CD4-positive, alpha-beta T cell (primary cell): ENCODE results near the gene REN. TPM values are rescaled to one million over a fixed set of nuclear protein-coding genes. Genes with fewer than 3 reads are reported as not detected.

Source experiments
- ATAC-seq: fragments of 200-7000 bp; cut with Tn5 transposase; one replicate; pipeline ENCODE4 v1.10.0; 2022; ENCODE audit warnings: mild to moderate bottlenecking; ENCODE audit not compliant: poor library complexity
- CTCF ChIA-PET: fragments of 350-600 bp; sonication (Branson Sonifier 250); formaldehyde crosslinking; loops from one replicate; lab custom pipeline; 2021; ENCODE audit warnings: antibody characterized with exemption, inconsistent platforms; lab: Charles Lee
- POLR2A ChIA-PET: fragments of 350-600 bp; sonication (Branson Sonifier 250); formaldehyde crosslinking; loops from one replicate; lab custom pipeline; 2021; ENCODE audit warnings: antibody characterized with exemption, inconsistent platforms; lab: Charles Lee
- DNase-seq, 14 experiments: peaks; one replicate each; pipeline ENCODE4 v3.0.0-alpha.2; 2013 to 2020; ENCODE audit warnings: mixed read lengths in 2 of 14
- H3K27ac ChIP-seq, 2 donors: one replicate each; pipeline versions ENCODE4 v1.5.1 to v1.7.0; 2013; ENCODE audit warnings: low read length in 2 of 2, low read depth in 1 of 2, mild to moderate bottlenecking in 1 of 2
- H3K27me3 ChIP-seq, 2 experiments: 1 replicate in 1 of 2; 2 replicates in 1 of 2; pipeline versions ENCODE4 v1.6.1 to v1.7.0; 2013; ENCODE audit warnings: low read length in 2 of 2, control low read depth in 1 of 2, mild to moderate bottlenecking in 1 of 2, moderate library complexity in 1 of 2; ENCODE audit not compliant: insufficient read depth in 2 of 2, control insufficient read depth in 1 of 2
- H3K36me3 ChIP-seq: one replicate; pipeline ENCODE4 v1.6.1; 2013; ENCODE audit warnings: low read length, control low read depth; ENCODE audit not compliant: insufficient read depth
- H3K4me1 ChIP-seq: one replicate; pipeline ENCODE4 v1.6.1; 2013; ENCODE audit warnings: low read length, control low read depth; ENCODE audit not compliant: insufficient read depth
- H3K4me3 ChIP-seq: one replicate; pipeline ENCODE4 v1.5.1; 2013; ENCODE audit warnings: mild to moderate bottlenecking, low read length, moderate library complexity
- H3K9me3 ChIP-seq, 2 experiments: 1 replicate in 1 of 2; 2 replicates in 1 of 2; pipeline versions ENCODE4 v1.6.1 to v1.7.0; 2013; ENCODE audit warnings: low read length in 2 of 2, mild to moderate bottlenecking in 2 of 2, control low read depth in 1 of 2, moderate library complexity in 1 of 2; ENCODE audit not compliant: control insufficient read depth in 1 of 2, insufficient read depth in 1 of 2
- H3K27ac Mint-ChIP-seq: one replicate; pipeline ENCODE4 v1.8.0; 2020; ENCODE audit warnings: mixed read lengths
- H3K27me3 Mint-ChIP-seq: one replicate; pipeline ENCODE4 v1.8.0; 2021; ENCODE audit warnings: mixed read lengths
- H3K36me3 Mint-ChIP-seq: one replicate; pipeline ENCODE4 v1.8.0; 2021; ENCODE audit warnings: low read depth, mixed read lengths
- H3K4me1 Mint-ChIP-seq: one replicate; pipeline ENCODE4 v1.8.0; 2021; ENCODE audit warnings: low read depth, mixed read lengths
- H3K4me3 Mint-ChIP-seq: one replicate; pipeline ENCODE4 v1.8.0; 2020; ENCODE audit warnings: mild to moderate bottlenecking, mixed read lengths
- H3K9me3 Mint-ChIP-seq: one replicate; pipeline ENCODE4 v1.8.0; 2020; ENCODE audit warnings: mixed read lengths
- CTCF ChIP-seq: fragments of 200-600 bp; IDR thresholded peaks from one replicate; pipeline ENCODE4 v1.8.0; 2022; ENCODE audit warnings: antibody characterized with exemption, mild to moderate bottlenecking
- intact Hi-C, 2 experiments: fragments of 100-400 bp; cut with DNase I in 1 of 2; cut with micrococcal nuclease in 1 of 2; formaldehyde crosslinking; loops; one replicate each; pipeline versions ENCODE4 v1.15.1 to v1.9.0; 2023 to 2025; cut with DNase I, micrococcal nuclease
- total RNA-seq, 174 experiments: library from RNA in 2 of 174; stranded (reverse) in 2 of 174; gene quantifications; one replicate each; pipeline ENCODE4 v1.2.3 and lab custom pipeline; 2021 to 2026

Gene REN
- total RNA-seq, 2 experiments from 2014 or later = not detected

GRCh38 chr1:204202481-204202880 lies 36.3 kb upstream of the REN start:
- H3K4me3 ChIP-seq = no peak overlapping the region
- no peaks in the 10 kb centered on the region for H3K36me3 ChIP-seq
- H3K9me3 ChIP-seq = no peaks in the 10 kb centered on the region
- intact Hi-C loops = no loop called here
- no peak overlapping the region for H3K27ac ChIP-seq
- H3K4me1 ChIP-seq = peaks cover 7% of the 10 kb centered on the region
- Mint-ChIP-seq H3K4me3 (no peak overlapping the region), H3K27ac (no peak overlapping the region), H3K36me3 (no peaks in the 10 kb centered on the region), H3K4me1 (peaks cover 18% of the 10 kb centered on the region), H3K9me3 (no peaks in the 10 kb centered on the region), H3K27me3 (peaks cover 55% of the 10 kb centered on the region)
- ChIA-PET POLR2A (no interaction called here), CTCF (no interaction called here)
- TF ChIP-seq CTCF = no peak
- DNase-seq (no peak), ATAC-seq (no peak)
- H3K27me3 ChIP-seq = peaks cover 5 to 9% of the 10 kb centered on the region in 2 experiments

GRCh38 chr1:204201348-204202040 lies 35.4 kb upstream of the REN start:
- ChIA-PET POLR2A (no interaction called here), CTCF (no interaction called here)
- Histone ChIP-seq H3K4me1 (no peaks in the 10 kb centered on the region), H3K27ac (no peak overlapping the region), H3K36me3 (no peaks in the 10 kb centered on the region), H3K9me3 (no peaks in the 10 kb centered on the region), H3K4me3 (no peak overlapping the region), H3K27me3 (peaks cover under 1 to 5% of the 10 kb centered on the region in 2 experiments)
- DNase-seq (no peak), ATAC-seq (no peak)
- intact Hi-C loops = no loop called here
- Mint-ChIP-seq H3K36me3 (no peaks in the 10 kb centered on the region), H3K27ac (no peak overlapping the region), H3K4me3 (no peak overlapping the region), H3K4me1 (peaks cover 12% of the 10 kb centered on the region), H3K27me3 (peaks cover 49% of the 10 kb centered on the region), H3K9me3 (no peaks in the 10 kb centered on the region)
- no peak for TF ChIP-seq CTCF

- TF ChIP-seq CTCF = no peak
- intact Hi-C loops = no loop called here
- Histone ChIP-seq H3K4me1 (peaks cover 3% of the 10 kb centered on the region), H3K36me3 (no peaks in the 10 kb centered on the region), H3K27me3 (no peaks in the 10 kb centered on the region), H3K9me3 (no peaks in the 10 kb centered on the region), H3K4me3 (no peak overlapping the region), H3K27ac (no peak overlapping the region)
- DNase-seq (no peak), ATAC-seq (no peak)
- H3K27ac Mint-ChIP-seq = no peak overlapping the region
- H3K4me1 Mint-ChIP-seq = peaks cover 8% of the 10 kb centered on the region
- POLR2A ChIA-PET = no interaction called here
- no peaks in the 10 kb centered on the region for H3K36me3 Mint-ChIP-seq
- CTCF ChIA-PET = no interaction called here
- peaks cover 30% of the 10 kb centered on the region for H3K27me3 Mint-ChIP-seq
- no peaks in the 10 kb centered on the region for H3K9me3 Mint-ChIP-seq
- H3K4me3 Mint-ChIP-seq = no peak overlapping the region
Measured at GRCh38 chr1:204199579-204199978, 33.4 kb upstream of the REN start.
